DOHH2 (cell line): Measurements from ENCODE around the gene FGB.

Experiments
- H3F3A ChIP-seq: fragments of 200-600 bp; sonication (generic), shearing (Covaris generic); 2 replicates; pipeline ENCODE4 v1.6.0; 2016; ENCODE audit warnings: antibody characterized with exemption, mild to moderate bottlenecking; ENCODE audit not compliant: control insufficient read depth, insufficient read depth
- H3K27ac ChIP-seq: fragments of 200-600 bp; sonication (generic); 2 replicates; pipeline ENCODE4 v1.5.1; 2014; ENCODE audit warnings: low read depth, mild to moderate bottlenecking, low read length, moderate library complexity
- H3K27me3 ChIP-seq: fragments of 200-600 bp; sonication (generic); 2 replicates; pipeline ENCODE4 v1.6.1; 2014; ENCODE audit warnings: mild to moderate bottlenecking, low read length, mixed read lengths; ENCODE audit not compliant: control insufficient read depth
- H3K36me3 ChIP-seq: fragments of 200-600 bp; sonication (generic); 2 replicates; pipeline ENCODE4 v1.6.1; 2014; ENCODE audit warnings: mild to moderate bottlenecking, low read length, moderate library complexity, mixed read lengths; ENCODE audit not compliant: control insufficient read depth
- H3K4me1 ChIP-seq: fragments of 200-600 bp; sonication (generic); 2 replicates; pipeline ENCODE4 v1.6.1; 2014; ENCODE audit warnings: mild to moderate bottlenecking, low read length, mixed read lengths; ENCODE audit not compliant: control insufficient read depth
- H3K4me2 ChIP-seq: fragments of 200-600 bp; sonication (generic); 2 replicates; pipeline ENCODE4 v1.6.0; 2014; ENCODE audit warnings: mild to moderate bottlenecking, low read length, moderate library complexity
- H3K4me3 ChIP-seq: fragments of 200-600 bp; sonication (generic); 2 replicates; pipeline ENCODE4 v1.5.1; 2014; ENCODE audit warnings: mild to moderate bottlenecking, low read length, mixed read lengths
- H3K79me2 ChIP-seq: fragments of 200-600 bp; sonication (generic); 2 replicates; pipeline ENCODE4 v1.6.1; 2014; ENCODE audit warnings: mild to moderate bottlenecking, low read length, mixed read lengths; ENCODE audit not compliant: control insufficient read depth
- H3K9me2 ChIP-seq: fragments of 200-600 bp; sonication (generic); replicated peaks from 2 replicates; pipeline ENCODE4 v1.6.1; 2014; ENCODE audit warnings: mild to moderate bottlenecking, low read length, mixed read lengths; ENCODE audit not compliant: control insufficient read depth
- H3K9me3 ChIP-seq: fragments of 200-600 bp; sonication (generic); 2 replicates; pipeline ENCODE4 v1.6.1; 2014; ENCODE audit warnings: antibody characterized with exemption, low read length, mixed read lengths; ENCODE audit not compliant: control insufficient read depth, insufficient read depth
- H4K20me1 ChIP-seq: fragments of 200-600 bp; sonication (generic); 2 replicates; pipeline ENCODE4 v1.6.0; 2014; ENCODE audit warnings: low read depth, mild to moderate bottlenecking, antibody characterized with exemption, low read length, moderate library complexity; ENCODE audit not compliant: control insufficient read depth, insufficient read depth
- CTCF ChIP-seq: fragments of 200-600 bp; sonication (generic); IDR thresholded peaks from one replicate; pipeline ENCODE4 v1.5.1; 2014; ENCODE audit warnings: antibody characterized with exemption, mild to moderate bottlenecking, low read depth, low read length; ENCODE audit not compliant: poor library complexity, severe bottlenecking
- EZH2phosphoT487 ChIP-seq: fragments of 200-600 bp; sonication (generic); IDR thresholded peaks from 2 replicates; pipeline ENCODE4 v1.6.1; 2017; ENCODE audit warnings: borderline replicate concordance, mild to moderate bottlenecking, antibody characterized with exemption, low read length, moderate library complexity, mixed read lengths

Gene FGB

GRCh38 chr4:154560824-154561231 is 2.0 kb upstream of the FGB start:
- TF ChIP-seq EZH2phosphoT487 (no peak), CTCF (no peak)
- no peak overlapping the region for H3K4me3 ChIP-seq

GRCh38 chr4:154564311-154564710 is 1.5 kb downstream of the FGB start:
- no peak overlapping the region for H3K27ac ChIP-seq

More at GRCh38 chr4:154560824-154561231, 2.0 kb upstream of the FGB start:
- Histone ChIP-seq H3K4me1 (no peaks in the 10 kb centered on the region), H3K9me2 (no peaks in the 10 kb centered on the region), H3K9me3 (no peaks in the 10 kb centered on the region), H3K27ac (no peak overlapping the region), H3K27me3 (no peaks in the 10 kb centered on the region), H3K79me2 (no peaks in the 10 kb centered on the region), H3F3A (no peaks in the 10 kb centered on the region), H4K20me1 (no peaks in the 10 kb centered on the region), H3K4me2 (no peak overlapping the region), H3K36me3 (no peaks in the 10 kb centered on the region)

GRCh38 chr4:154565704-154566103 is 2.9 kb downstream of the FGB start:
- no peak overlapping the region for H3K27ac ChIP-seq
- H3K9me3 ChIP-seq: no peaks in the 10 kb centered on the region
- no peak overlapping the region for H3K4me2 ChIP-seq
- TF ChIP-seq CTCF: no peak
- TF ChIP-seq EZH2phosphoT487: no peak
- no peaks in the 10 kb centered on the region for H4K20me1 ChIP-seq
- no peak overlapping the region for H3K4me3 ChIP-seq
- H3K36me3 ChIP-seq: no peaks in the 10 kb centered on the region
- no peaks in the 10 kb centered on the region for H3K4me1 ChIP-seq
- no peaks in the 10 kb centered on the region for H3K9me2 ChIP-seq
- no peaks in the 10 kb centered on the region for H3F3A ChIP-seq
- no peaks in the 10 kb centered on the region for H3K79me2 ChIP-seq
- H3K27me3 ChIP-seq: no peaks in the 10 kb centered on the region; the same call in 1 of the 2 replicates

More at GRCh38 chr4:154564311-154564710, 1.5 kb downstream of the FGB start:
- no peaks in the 10 kb centered on the region for H3K9me2 ChIP-seq
- H3K36me3 ChIP-seq: no peaks in the 10 kb centered on the region
- H3K27me3 ChIP-seq: no peaks in the 10 kb centered on the region; the same call in 1 of the 2 replicates
- H3K4me1 ChIP-seq: no peaks in the 10 kb centered on the region
- H4K20me1 ChIP-seq: no peaks in the 10 kb centered on the region
- H3K4me3 ChIP-seq: no peak overlapping the region
- TF ChIP-seq CTCF (no peak), EZH2phosphoT487 (no peak)
- no peak overlapping the region for H3K4me2 ChIP-seq
- H3K79me2 ChIP-seq: no peaks in the 10 kb centered on the region
- no peaks in the 10 kb centered on the region for H3F3A ChIP-seq
- H3K9me3 ChIP-seq: no peaks in the 10 kb centered on the region

- no peaks in the 10 kb centered on the region for H3F3A ChIP-seq
- no peak overlapping the region for H3K4me2 ChIP-seq
- no peaks in the 10 kb centered on the region; the same call in 1 of the 2 replicates for H3K27me3 ChIP-seq
- no peaks in the 10 kb centered on the region for H3K36me3 ChIP-seq
- H3K9me2 ChIP-seq: no peaks in the 10 kb centered on the region
- H3K4me3 ChIP-seq: no peak overlapping the region
- H3K4me1 ChIP-seq: no peaks in the 10 kb centered on the region
- H4K20me1 ChIP-seq: no peaks in the 10 kb centered on the region
- no peak overlapping the region for H3K27ac ChIP-seq
- no peaks in the 10 kb centered on the region for H3K9me3 ChIP-seq
- TF ChIP-seq CTCF (no peak), EZH2phosphoT487 (no peak)
- no peaks in the 10 kb centered on the region for H3K79me2 ChIP-seq
Observed at GRCh38 chr4:154566639-154567204, 3.9 kb downstream of the FGB start.
